HPDE6-E6E7 (cell line): ENCODE data around the gene GCSH.
"Not testable (repeated sequence)": the region's sequence is repeated elsewhere in the genome, so short reads cannot be mapped to it uniquely, and the experiment has no call there.

ENCODE experiments used
- DNase-seq: peaks from one replicate; pipeline ENCODE4 v3.0.0; 2011; ENCODE audit warnings: missing footprints; ENCODE audit errors: extremely low spot score

GCSH gene

GRCh38 chr16:81095953-81096714 lies at the start of gene GCSH:
TSS of gene GCSH (minus strand) at chr16:81096395. CDS start at chr16:81096278, 117 bp downstream.
- DNase-seq: peak; percentile 99

- peak; percentile 99 for DNase-seq
Measured at GRCh38 chr16:81143921-81144471, 47.8 kb upstream of the GCSH start.

GRCh38 chr16:81142864-81143263 lies 46.7 kb upstream of the GCSH start:
- no peak for DNase-seq

GRCh38 chr16:81140930-81141780 lies 45.0 kb upstream of the GCSH start:
- no peak for DNase-seq

- DNase-seq: no peak
Measured at GRCh38 chr16:81138831-81139557, 42.8 kb upstream of the GCSH start.

GRCh38 chr16:81137754-81138153 lies 41.6 kb upstream of the GCSH start:
- DNase-seq: no peak

GRCh38 chr16:81136390-81137335 lies 40.5 kb upstream of the GCSH start:
- no peak for DNase-seq

- DNase-seq: no peak
Measured at GRCh38 chr16:81130126-81130525, 33.9 kb upstream of the GCSH start.

- DNase-seq: no peak
Measured at GRCh38 chr16:81128726-81129524, 32.7 kb upstream of the GCSH start.

- peak; percentile 54 for DNase-seq
Measured at GRCh38 chr16:81127051-81127450, 30.9 kb upstream of the GCSH start.

GRCh38 chr16:81123092-81123852 lies 27.1 kb upstream of the GCSH start:
- no peak for DNase-seq

- DNase-seq: no peak
Measured at GRCh38 chr16:81121474-81121990, 25.3 kb upstream of the GCSH start.

- no peak for DNase-seq
Measured at GRCh38 chr16:81117436-81117835, 21.2 kb upstream of the GCSH start.

GRCh38 chr16:81116285-81116684 lies 20.1 kb upstream of the GCSH start:
- DNase-seq: no peak

- no peak for DNase-seq
Measured at GRCh38 chr16:81112453-81112852, 16.3 kb upstream of the GCSH start.

- DNase-seq: not testable (repeated sequence)
Measured at GRCh38 chr16:81109274-81109673, 13.1 kb upstream of the GCSH start.

- no peak for DNase-seq
Measured at GRCh38 chr16:81107511-81107910, 11.3 kb upstream of the GCSH start.

- DNase-seq: no peak
Measured at GRCh38 chr16:81106826-81107503, 10.8 kb upstream of the GCSH start.
